Endodermal cell (in vitro differentiated cells): Measurements from ENCODE around the gene CDC14B. TPM values are rescaled to one million over a fixed set of nuclear protein-coding genes. Genes with fewer than 3 reads are reported as not detected.

Experiments
- DNase-seq: peaks from one replicate; pipeline ENCODE4 v3.0.0-alpha.2; 2017
- H3K27ac ChIP-seq: 2 replicates; pipeline ENCODE4 v1.5.1; 2013; ENCODE audit warnings: mild to moderate bottlenecking, low read depth, low read length, moderate library complexity
- H3K27me3 ChIP-seq: 2 replicates; pipeline ENCODE4 v1.6.1; 2013; ENCODE audit warnings: mild to moderate bottlenecking, low read length, moderate library complexity; ENCODE audit not compliant: insufficient read depth, control insufficient read depth, poor library complexity, severe bottlenecking
- H3K36me3 ChIP-seq: 2 replicates; pipeline ENCODE4 v1.7.0; 2013; ENCODE audit warnings: mild to moderate bottlenecking, low read length, moderate library complexity; ENCODE audit not compliant: control insufficient read depth, insufficient read depth
- H3K4me1 ChIP-seq: one replicate; pipeline ENCODE4 v1.7.0; 2013; ENCODE audit warnings: low read length; ENCODE audit not compliant: control insufficient read depth, insufficient read depth
- H3K4me3 ChIP-seq: 2 replicates; pipeline ENCODE4 v1.5.1; 2013; ENCODE audit warnings: mild to moderate bottlenecking, low read length, moderate library complexity
- H3K9ac ChIP-seq: 2 replicates; pipeline ENCODE4 v1.6.1; 2013; ENCODE audit warnings: mild to moderate bottlenecking, low read length, moderate library complexity; ENCODE audit not compliant: poor library complexity, severe bottlenecking; ENCODE audit errors: extremely low read depth
- H3K9me3 ChIP-seq: 2 replicates; pipeline ENCODE4 v1.6.1; 2013; ENCODE audit warnings: mild to moderate bottlenecking, low read length, moderate library complexity; ENCODE audit not compliant: control insufficient read depth
- H3K27ac Mint-ChIP-seq: 2 replicates; pipeline ENCODE4 v1.8.0; 2020; ENCODE audit warnings: mixed read lengths
- H3K27me3 Mint-ChIP-seq: 2 replicates; pipeline ENCODE4 v1.8.0; 2021; ENCODE audit warnings: mild to moderate bottlenecking, mixed read lengths; ENCODE audit not compliant: insufficient read depth
- H3K36me3 Mint-ChIP-seq: 2 replicates; pipeline ENCODE4 v1.8.0; 2020; ENCODE audit warnings: low read depth, mixed read lengths
- H3K4me1 Mint-ChIP-seq: 2 replicates; pipeline ENCODE4 v1.8.0; 2020; ENCODE audit warnings: mixed read lengths
- H3K4me3 Mint-ChIP-seq: 2 replicates; pipeline ENCODE4 v1.8.0; 2020; ENCODE audit warnings: mild to moderate bottlenecking, moderate library complexity, mixed read lengths
- H3K9me3 Mint-ChIP-seq: 2 replicates; pipeline ENCODE4 v1.8.0; 2020; ENCODE audit warnings: mild to moderate bottlenecking, mixed read lengths
- CTCF ChIP-seq: fragments of 200-600 bp; sonication (generic); conservative IDR thresholded peaks from 2 replicates; pipeline ENCODE4 v1.5.0; 2021; ENCODE audit warnings: antibody characterized with exemption, mild to moderate bottlenecking
- WGBS, 2 experiments: methylation state at CpG; one replicate each; pipeline versions ENCODE4 v1.1.5 to v1.1.7; 2013; ENCODE audit warnings: missing lambda C conversion rate in 2 of 2, mixed read lengths in 1 of 2; ENCODE audit not compliant: insufficient coverage in 1 of 2, insufficient read length in 1 of 2; 5-methylcytosine and 5-hydroxymethylcytosine counted together
- total RNA-seq, 2 donors: library from RNA; stranded (reverse); fragmentation: NEBNext Ultra II Directional in 1 of 2; extraction: Animal tissue kit (Norgen Biotek cat#: 25700) in 1 of 2; gene quantifications; 2 replicates in 1 of 2; 3 replicates in 1 of 2; pipeline ENCODE4 v1.2.1, GENCODE V29; 2021

Gene CDC14B
- total RNA-seq, 2 donors from 2014 or later, result 47.5 to 48.3 TPM

- H3K4me3 Mint-ChIP-seq, result no peak overlapping the region
- Histone ChIP-seq H3K9me3 (no peaks in the 10 kb centered on the region), H3K4me3 (no peak overlapping the region), H3K27me3 (no peaks in the 10 kb centered on the region), H3K9ac (no peak overlapping the region), H3K4me1 (no peaks in the 10 kb centered on the region), H3K36me3 (peaks cover 19% of the 10 kb centered on the region), H3K27ac (no peak overlapping the region)
- H3K36me3 Mint-ChIP-seq, result peaks cover 42% of the 10 kb centered on the region
- 91 to 92% methylated on average over 13 of the region's 13 CpGs for WGBS, 2 experiments
- DNase-seq, result no peak
- H3K27ac Mint-ChIP-seq, result peak overlapping the region; percentile 7
- TF ChIP-seq CTCF, result no peak
- no peaks in the 10 kb centered on the region for H3K9me3 Mint-ChIP-seq
- peaks cover 5% of the 10 kb centered on the region for H3K4me1 Mint-ChIP-seq
- H3K27me3 Mint-ChIP-seq, result no peaks in the 10 kb centered on the region
Observed at GRCh38 chr9:96493757-96494156, 125.9 kb downstream of the CDC14B start.

GRCh38 chr9:96492993-96493531 is 126.6 kb downstream of the CDC14B start:
- H3K27me3 ChIP-seq, result no peaks in the 10 kb centered on the region
- Mint-ChIP-seq H3K27me3 (no peaks in the 10 kb centered on the region), H3K36me3 (peaks cover 45% of the 10 kb centered on the region), H3K4me1 (peaks cover 5% of the 10 kb centered on the region), H3K4me3 (no peak overlapping the region), H3K27ac (no peak overlapping the region), H3K9me3 (no peaks in the 10 kb centered on the region)
- no peak overlapping the region for H3K9ac ChIP-seq
- no peaks in the 10 kb centered on the region for H3K4me1 ChIP-seq
- DNase-seq, result no peak
- H3K36me3 ChIP-seq, result peaks cover 19% of the 10 kb centered on the region
- H3K9me3 ChIP-seq, result no peaks in the 10 kb centered on the region
- no peak overlapping the region for H3K27ac ChIP-seq
- no peak for TF ChIP-seq CTCF
- H3K4me3 ChIP-seq, result no peak overlapping the region
- WGBS, 2 experiments, result 93% methylated on average over 7 to 12 of the region's 12 CpGs

GRCh38 chr9:96491880-96492525 is 127.6 kb downstream of the CDC14B start:
- Histone ChIP-seq H3K9me3 (no peaks in the 10 kb centered on the region), H3K9ac (no peak overlapping the region), H3K4me1 (no peaks in the 10 kb centered on the region), H3K27ac (no peak overlapping the region), H3K4me3 (no peak overlapping the region), H3K27me3 (no peaks in the 10 kb centered on the region), H3K36me3 (peaks cover 19% of the 10 kb centered on the region)
- 96 to 97% methylated on average over 13 to 17 of the region's 17 CpGs for WGBS, 2 experiments
- peaks cover 5% of the 10 kb centered on the region for H3K4me1 Mint-ChIP-seq
- H3K27ac Mint-ChIP-seq, result peak overlapping the region; percentile 52
- no peaks in the 10 kb centered on the region for H3K9me3 Mint-ChIP-seq
- H3K4me3 Mint-ChIP-seq, result no peak overlapping the region
- no peaks in the 10 kb centered on the region for H3K27me3 Mint-ChIP-seq
- DNase-seq, result no peak
- H3K36me3 Mint-ChIP-seq, result peaks cover 49% of the 10 kb centered on the region
- TF ChIP-seq CTCF, result no peak
